Effector memory CD8-positive, alpha-beta T cell (primary cell): Measurements from ENCODE around the gene LRRC74A.

Experiments
- ATAC-seq: fragments of 150-1000 bp; cut with Tn5 transposase; replicated peaks from 2 replicates; pipeline ENCODE4 v1.10.0; 2021; ENCODE audit warnings: mild to moderate bottlenecking, moderate library complexity
- DNase-seq, 3 experiments: peaks; one replicate each; pipeline ENCODE4 v3.0.0; 2021
- H3K27ac Mint-ChIP-seq, 2 donors: one replicate each; pipeline ENCODE4 v1.8.0; 2022; ENCODE audit warnings: mild to moderate bottlenecking in 2 of 2, mixed read lengths in 2 of 2, moderate library complexity in 2 of 2
- H3K27me3 Mint-ChIP-seq, 2 donors: one replicate each; pipeline ENCODE4 v1.8.0; 2022; ENCODE audit warnings: mixed read lengths in 2 of 2
- H3K36me3 Mint-ChIP-seq: one replicate; pipeline ENCODE4 v1.8.0; 2022; ENCODE audit warnings: mild to moderate bottlenecking, moderate library complexity, mixed read lengths; ENCODE audit not compliant: insufficient read depth
- H3K4me1 Mint-ChIP-seq, 2 donors: one replicate each; pipeline ENCODE4 v1.8.0; 2022; ENCODE audit warnings: low read depth in 2 of 2, mixed read lengths in 2 of 2
- H3K4me3 Mint-ChIP-seq, 2 donors: one replicate each; pipeline ENCODE4 v1.8.0; 2022; ENCODE audit warnings: mild to moderate bottlenecking in 2 of 2, mixed read lengths in 2 of 2, moderate library complexity in 2 of 2
- H3K9me3 Mint-ChIP-seq, 2 donors: one replicate each; pipeline ENCODE4 v1.8.0; 2022; ENCODE audit warnings: mixed read lengths in 2 of 2

Gene LRRC74A

DNA sequence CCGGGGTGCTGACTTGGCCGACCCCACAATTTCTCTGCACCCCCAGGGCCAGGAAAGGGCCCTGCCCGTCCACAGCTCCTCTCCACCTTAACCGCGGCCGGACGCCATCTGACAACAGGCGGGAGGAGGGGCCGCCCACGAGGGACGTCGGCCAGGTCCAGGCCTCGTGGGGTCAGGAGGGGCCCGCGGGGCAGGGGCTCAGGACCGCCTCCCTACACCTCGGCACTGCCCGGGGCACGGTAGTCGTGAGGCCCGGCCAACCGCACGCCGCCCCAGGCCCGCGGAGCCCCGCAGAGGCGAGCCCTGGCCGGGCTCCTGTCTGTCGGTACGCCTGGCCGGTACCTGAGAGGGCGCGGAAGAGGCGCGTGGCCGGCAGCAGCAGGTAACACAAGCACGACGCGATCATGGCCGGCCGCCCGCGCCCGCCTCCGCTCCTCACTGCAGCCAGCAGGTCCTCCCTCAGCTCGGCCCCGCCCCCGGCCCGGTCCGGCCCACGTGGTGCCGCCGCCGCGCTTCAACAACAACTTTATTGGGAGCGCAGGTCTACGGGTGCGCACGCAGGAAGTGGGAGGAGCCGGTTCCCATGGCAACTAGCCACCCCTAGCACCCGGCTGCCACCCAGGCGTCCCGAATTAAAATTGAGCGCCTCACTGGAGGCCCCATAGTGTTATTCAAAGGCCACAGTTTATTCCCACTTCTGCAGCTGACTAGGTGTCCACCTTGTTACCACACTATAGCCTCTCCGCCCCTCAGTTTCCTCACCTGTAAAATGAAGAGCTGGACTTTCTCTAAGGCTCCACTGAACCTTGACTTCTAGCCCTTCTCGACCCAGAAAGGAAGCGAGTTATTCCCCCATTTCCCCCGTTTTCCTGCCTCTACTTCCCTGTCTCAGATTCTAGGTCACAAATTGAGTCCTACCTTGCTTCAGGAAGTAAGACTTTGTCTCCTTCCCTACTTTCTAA, 13.5 kb upstream of the LRRC74A start, which contains the start of gene ANGEL1:
ANGEL1 (minus strand) TSS at position 461 of the 962 bp plus-strand sequence; CDS start at position 406, 55 bp downstream.
- DNase-seq (peak; percentile 97 to 98 (median 98)), ATAC-seq (peak; percentile 95)
- Mint-ChIP-seq H3K27ac (peak within 1 kb of the TSS; percentile 93 to 94), H3K36me3 (peaks cover 17% of the 10 kb centered on the region), H3K27me3 (no peaks in the 10 kb centered on the region), H3K9me3 (no peaks in the 10 kb centered on the region), H3K4me3 (peak within 1 kb of the TSS; percentile 95 to 96), H3K4me1 (peaks cover 21 to 27% of the 10 kb centered on the region in 2 donors)

DNA sequence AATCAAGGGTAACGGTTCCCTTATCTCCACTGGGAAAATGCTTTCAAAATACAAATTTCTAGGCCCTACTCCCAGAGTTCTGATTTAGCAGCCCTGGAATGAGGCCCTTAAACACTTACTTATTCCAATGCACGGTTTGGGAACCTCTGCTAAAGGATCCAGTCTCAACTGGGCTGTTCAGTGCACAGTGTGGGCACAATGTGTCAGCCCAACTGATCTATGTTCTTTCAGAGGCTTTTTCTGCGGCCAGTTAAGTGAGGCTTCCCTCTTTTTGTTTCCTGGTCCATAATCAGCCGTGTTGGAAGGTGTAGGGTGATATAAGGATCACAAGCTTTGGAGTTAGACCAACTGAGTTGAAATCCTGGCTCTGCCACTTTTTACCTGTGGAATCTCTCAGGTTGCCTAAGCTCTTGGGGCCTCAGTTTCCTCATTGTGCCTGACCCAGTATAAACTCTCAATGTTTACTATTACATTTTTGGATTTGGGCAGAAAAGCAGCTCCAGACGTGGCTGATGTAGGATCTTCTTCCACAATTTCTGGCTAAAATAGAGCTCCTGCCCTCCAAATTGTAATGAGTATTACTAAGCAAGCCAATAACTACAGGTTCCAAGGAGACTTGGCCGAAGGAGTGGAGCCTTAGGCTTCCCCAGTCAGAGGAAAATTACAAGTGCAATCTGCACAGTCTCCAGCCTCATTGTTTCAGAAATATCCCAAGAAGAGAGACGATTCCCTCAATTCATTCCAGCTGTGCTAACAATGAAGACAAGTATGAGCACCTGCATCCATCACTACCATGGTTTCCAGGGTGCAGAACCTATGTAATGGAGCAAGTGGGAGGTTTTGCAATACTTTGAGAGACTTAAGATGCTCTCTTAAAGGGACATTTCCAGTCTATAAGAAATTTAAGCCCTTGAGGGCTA, 11.2 kb upstream of the LRRC74A start:
- Mint-ChIP-seq H3K27ac (no peak overlapping the region), H3K9me3 (no peaks in the 10 kb centered on the region), H3K4me1 (peaks cover 18 to 24% of the 10 kb centered on the region in 2 donors), H3K27me3 (peaks cover 0 to 6% of the 10 kb centered on the region in 2 donors), H3K36me3 (peaks cover 16% of the 10 kb centered on the region), H3K4me3 (no peak overlapping the region)
- ATAC-seq (no peak), DNase-seq (no peak)

- H3K36me3 Mint-ChIP-seq: no peaks in the 10 kb centered on the region
- ATAC-seq (no peak), DNase-seq (no peak)
- no peaks in the 10 kb centered on the region for H3K4me1 Mint-ChIP-seq
- H3K9me3 Mint-ChIP-seq: no peaks in the 10 kb centered on the region
- no peak overlapping the region for H3K4me3 Mint-ChIP-seq
- H3K27ac Mint-ChIP-seq: no peak overlapping the region
- H3K27me3 Mint-ChIP-seq: peaks cover 0 to 21% of the 10 kb centered on the region in 2 donors
Measured at GRCh38 chr14:76820700-76821099, 5.5 kb upstream of the LRRC74A start.

- ATAC-seq (no peak), DNase-seq (no peak)
- no peak overlapping the region for H3K27ac Mint-ChIP-seq
- H3K36me3 Mint-ChIP-seq: no peaks in the 10 kb centered on the region
- no peaks in the 10 kb centered on the region for H3K9me3 Mint-ChIP-seq
- H3K4me3 Mint-ChIP-seq: no peak overlapping the region
- no peaks in the 10 kb centered on the region for H3K4me1 Mint-ChIP-seq
- peaks cover 5 to 23% of the 10 kb centered on the region in 2 donors for H3K27me3 Mint-ChIP-seq
Measured at GRCh38 chr14:76827696-76828296, 1.6 kb downstream of the LRRC74A start.

GRCh38 chr14:76828339-76829012, 2.3 kb downstream of the LRRC74A start:
- no peaks in the 10 kb centered on the region for H3K4me1 Mint-ChIP-seq
- no peak for ATAC-seq
- DNase-seq: no peak
- peaks cover 0 to 29% of the 10 kb centered on the region in 2 donors for H3K27me3 Mint-ChIP-seq
- no peaks in the 10 kb centered on the region for H3K36me3 Mint-ChIP-seq
- no peak overlapping the region for H3K27ac Mint-ChIP-seq
- H3K4me3 Mint-ChIP-seq: no peak overlapping the region
- no peaks in the 10 kb centered on the region for H3K9me3 Mint-ChIP-seq

GRCh38 chr14:76829013-76829365, 2.8 kb downstream of the LRRC74A start:
- H3K27me3 Mint-ChIP-seq: peaks cover 2 to 30% of the 10 kb centered on the region in 2 donors
- DNase-seq (no peak), ATAC-seq (no peak)
- H3K4me1 Mint-ChIP-seq: no peaks in the 10 kb centered on the region
- H3K4me3 Mint-ChIP-seq: no peak overlapping the region
- no peaks in the 10 kb centered on the region for H3K36me3 Mint-ChIP-seq
- no peak overlapping the region for H3K27ac Mint-ChIP-seq
- H3K9me3 Mint-ChIP-seq: no peaks in the 10 kb centered on the region

GRCh38 chr14:76829650-76830421, 3.6 kb downstream of the LRRC74A start:
- no peak overlapping the region for H3K27ac Mint-ChIP-seq
- H3K27me3 Mint-ChIP-seq: peaks cover 11 to 38% of the 10 kb centered on the region in 2 donors
- H3K36me3 Mint-ChIP-seq: no peaks in the 10 kb centered on the region
- H3K4me1 Mint-ChIP-seq: no peaks in the 10 kb centered on the region
- no peak for ATAC-seq
- H3K4me3 Mint-ChIP-seq: no peak overlapping the region
- no peak for DNase-seq
- no peaks in the 10 kb centered on the region for H3K9me3 Mint-ChIP-seq

DNA sequence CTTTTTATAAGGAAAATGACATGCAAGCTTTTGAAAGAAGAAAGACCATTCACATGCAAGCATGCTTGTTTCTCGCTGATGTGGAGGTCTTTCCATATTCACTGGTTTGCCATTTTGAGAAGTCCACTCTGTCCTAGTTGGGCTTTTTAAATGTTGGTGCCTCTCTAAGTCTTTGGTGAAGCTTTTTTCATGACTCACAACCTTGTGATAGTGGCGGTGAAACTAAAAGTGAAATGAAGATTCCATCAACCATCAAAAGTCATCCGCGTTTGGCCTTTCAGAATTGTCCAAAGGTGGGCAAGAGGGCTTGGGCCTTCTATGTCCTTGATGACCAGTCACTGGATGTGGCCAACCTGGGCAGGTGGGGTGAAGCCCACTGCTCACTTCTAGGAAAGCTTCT, 4.3 kb downstream of the LRRC74A start:
- no peak for DNase-seq
- H3K9me3 Mint-ChIP-seq: no peaks in the 10 kb centered on the region
- no peaks in the 10 kb centered on the region for H3K4me1 Mint-ChIP-seq
- H3K4me3 Mint-ChIP-seq: no peak overlapping the region
- peaks cover 13 to 41% of the 10 kb centered on the region in 2 donors for H3K27me3 Mint-ChIP-seq
- no peak for ATAC-seq
- peaks cover 4% of the 10 kb centered on the region for H3K36me3 Mint-ChIP-seq
- no peak overlapping the region for H3K27ac Mint-ChIP-seq

- ATAC-seq: no peak
- Mint-ChIP-seq H3K4me3 (no peak overlapping the region), H3K36me3 (peaks cover 4% of the 10 kb centered on the region), H3K9me3 (no peaks in the 10 kb centered on the region), H3K4me1 (no peaks in the 10 kb centered on the region), H3K27me3 (peaks cover 20 to 52% of the 10 kb centered on the region in 2 donors), H3K27ac (no peak overlapping the region)
- no peak for DNase-seq
Measured at GRCh38 chr14:76832503-76832988, 6.3 kb downstream of the LRRC74A start.

DNA sequence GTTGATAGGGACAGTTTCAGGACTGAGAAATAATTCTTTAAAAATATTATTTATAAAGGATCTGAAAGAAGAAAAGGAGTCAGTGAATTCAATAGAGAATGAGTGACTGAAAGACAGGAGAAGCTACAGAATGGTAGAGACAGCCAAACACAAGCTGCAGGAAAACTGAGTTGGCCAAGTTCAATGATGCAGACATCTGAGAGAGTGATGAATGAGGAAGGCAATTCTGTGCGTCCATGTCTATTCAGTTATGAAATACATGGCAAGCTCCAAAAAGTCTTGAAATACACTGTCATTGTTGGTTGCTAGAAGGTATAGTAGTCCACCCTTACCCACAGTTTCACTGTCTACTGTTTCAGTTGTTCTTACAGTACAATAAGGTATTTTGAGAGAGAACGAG, 6.8 kb downstream of the LRRC74A start:
- H3K36me3 Mint-ChIP-seq: peaks cover 4% of the 10 kb centered on the region
- H3K27ac Mint-ChIP-seq: no peak overlapping the region
- ATAC-seq: no peak
- no peaks in the 10 kb centered on the region for H3K4me1 Mint-ChIP-seq
- DNase-seq: no peak
- H3K4me3 Mint-ChIP-seq: no peak overlapping the region
- H3K27me3 Mint-ChIP-seq: peaks cover 20 to 47% of the 10 kb centered on the region in 2 donors
- H3K9me3 Mint-ChIP-seq: no peaks in the 10 kb centered on the region

DNA sequence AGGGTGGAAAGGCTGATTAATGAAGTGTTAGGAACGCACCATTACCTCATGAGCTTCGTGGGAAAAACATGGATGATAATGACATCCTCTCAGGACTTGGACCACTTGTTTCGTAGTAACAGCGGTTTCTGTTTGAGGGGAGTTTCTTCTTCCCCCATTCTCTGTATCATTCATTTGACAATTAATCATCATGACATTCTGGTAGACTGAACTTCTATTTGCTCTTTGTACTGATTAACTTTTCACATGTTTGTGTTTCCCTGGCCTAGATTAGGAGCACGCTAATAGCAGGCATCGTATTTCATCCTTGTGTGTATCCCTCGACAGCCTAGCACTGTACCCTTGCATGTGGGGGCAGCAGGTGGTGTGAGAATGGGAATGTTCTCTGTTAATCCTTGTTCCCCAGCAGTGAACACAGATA, 8.0 kb downstream of the LRRC74A start:
- Mint-ChIP-seq H3K9me3 (no peaks in the 10 kb centered on the region), H3K36me3 (peaks cover 4% of the 10 kb centered on the region), H3K4me1 (no peaks in the 10 kb centered on the region), H3K4me3 (no peak overlapping the region), H3K27me3 (peaks cover 28 to 35% of the 10 kb centered on the region in 2 donors), H3K27ac (no peak overlapping the region)
- DNase-seq (no peak), ATAC-seq (no peak)

DNA sequence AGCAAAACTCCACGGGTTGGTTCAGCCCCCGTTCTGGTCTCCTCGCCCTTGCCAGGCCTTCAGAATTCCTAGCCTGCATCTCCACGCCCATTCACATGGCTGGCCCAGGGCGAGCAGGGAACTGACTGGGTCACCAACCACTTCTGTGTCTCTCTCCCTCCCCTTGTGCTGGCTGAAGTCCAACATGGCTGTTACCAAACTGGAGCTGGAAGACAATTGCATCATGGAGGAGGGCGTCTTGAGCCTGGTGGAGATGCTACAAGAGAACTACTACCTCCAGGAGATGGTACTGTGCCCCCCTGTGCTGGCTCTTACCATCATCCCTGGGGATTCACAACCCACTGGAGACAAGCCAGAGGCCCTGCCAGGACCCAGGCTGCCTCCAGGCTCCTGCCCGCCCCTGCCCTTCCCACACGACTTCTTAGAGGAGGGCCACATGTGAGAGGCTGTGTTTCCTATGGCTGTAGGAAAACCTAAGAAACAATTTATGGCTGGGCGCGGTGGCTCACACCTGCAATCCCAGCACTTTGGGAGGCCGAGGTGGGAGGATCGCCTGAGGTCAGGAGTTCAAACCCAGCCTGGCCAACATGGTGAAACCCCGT, 9.9 kb downstream of the LRRC74A start:
- no peak overlapping the region for H3K4me3 Mint-ChIP-seq
- ATAC-seq: no peak
- peaks cover 28 to 30% of the 10 kb centered on the region in 2 donors for H3K27me3 Mint-ChIP-seq
- H3K36me3 Mint-ChIP-seq: peaks cover 4% of the 10 kb centered on the region
- H3K9me3 Mint-ChIP-seq: no peaks in the 10 kb centered on the region
- no peak for DNase-seq
- H3K4me1 Mint-ChIP-seq: no peaks in the 10 kb centered on the region
- no peak overlapping the region for H3K27ac Mint-ChIP-seq
